Sciatic nerve (tissue), 2 donors: ENCODE results near the gene MED17. TPM values are rescaled to one million over a fixed set of nuclear protein-coding genes. Genes with fewer than 3 reads are reported as not detected.
A peak's percentile ranks its signal among the peaks of the same experiment; 100 is the strongest.

ENCODE experiments used
- ATAC-seq: fragments of 200-7000 bp; cut with Tn5 transposase; one replicate; pipeline ENCODE4 v1.9.1; 2020; ENCODE audit warnings: mild to moderate bottlenecking, moderate library complexity
- DNase-seq: peaks from one replicate; pipeline ENCODE4 v3.0.0-alpha.2; 2020; ENCODE audit warnings: low spot score
- intact Hi-C: fragments of 100-400 bp; cut with DNase I; formaldehyde crosslinking; loops from one replicate; pipeline ENCODE4 v1.14.2; 2022
- total RNA-seq: library from RNA; stranded (reverse); fragmentation: NEBNext Ultra II Directional; extraction: Animal tissue kit (Norgen Biotek cat#: 25700); gene quantifications from one replicate; pipeline ENCODE4 v1.2.1, GENCODE V29; 2021
- donor health status: DM: no; HTN: no; CAD: no.
- donor health status: DM: no; HTN: no; CAD: no.

The MED17 gene
- total RNA-seq, 1 donor from 2014 or later = 29.0 TPM

- ATAC-seq = no peak
- no peak for DNase-seq
- intact Hi-C loops = no loop called here
Observed at GRCh38 chr11:93842034-93842433, 58.0 kb downstream of the MED17 start.

DNA sequence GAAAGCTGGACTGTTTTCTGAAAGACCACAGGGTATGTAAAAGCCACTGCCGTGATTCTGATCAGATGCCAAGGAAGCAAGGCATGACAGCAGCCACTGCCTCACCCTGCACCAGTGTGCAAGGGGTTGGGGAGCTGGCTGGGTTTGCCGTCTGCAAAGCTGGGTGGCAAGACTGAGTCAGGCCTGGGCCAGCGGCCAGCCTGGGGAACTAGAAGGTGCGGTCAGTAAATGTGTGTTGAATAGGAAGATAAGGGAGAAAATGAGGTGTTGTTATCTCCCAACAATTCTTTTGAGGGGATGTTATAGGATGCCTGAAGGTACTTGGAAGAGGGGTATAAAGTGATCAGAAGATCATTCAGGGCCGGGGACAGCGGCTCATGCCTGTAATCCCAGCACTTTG lies 58.4 kb downstream of the MED17 start:
- intact Hi-C loops = no loop called here
- ATAC-seq (peak; percentile 34), DNase-seq (no peak)

GRCh38 chr11:93843906-93844305 lies 59.8 kb downstream of the MED17 start:
- no peak for DNase-seq
- no peak for ATAC-seq
- intact Hi-C loops = no loop called here

DNA sequence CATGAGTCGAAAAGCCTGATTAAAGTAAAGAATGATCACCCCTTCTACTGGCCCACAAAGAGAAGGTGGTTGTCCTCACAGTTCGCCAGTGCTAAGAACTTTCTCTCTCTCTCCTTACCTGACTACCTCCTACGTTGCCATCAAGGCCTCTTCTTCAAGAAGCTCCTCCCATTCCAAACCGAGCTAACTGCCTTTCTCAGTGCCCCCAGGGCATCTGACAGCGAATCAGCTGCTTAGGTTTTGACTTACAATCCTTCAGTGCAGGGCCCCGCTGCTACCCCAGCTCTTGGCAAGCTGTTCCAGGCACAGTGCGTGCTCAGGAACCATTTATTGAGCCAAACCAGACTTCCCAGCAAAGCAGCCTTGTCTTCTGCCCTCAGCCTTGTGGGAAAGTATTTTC lies 60.5 kb downstream of the MED17 start:
- intact Hi-C loops = no loop called here
- DNase-seq = no peak
- no peak for ATAC-seq

DNA sequence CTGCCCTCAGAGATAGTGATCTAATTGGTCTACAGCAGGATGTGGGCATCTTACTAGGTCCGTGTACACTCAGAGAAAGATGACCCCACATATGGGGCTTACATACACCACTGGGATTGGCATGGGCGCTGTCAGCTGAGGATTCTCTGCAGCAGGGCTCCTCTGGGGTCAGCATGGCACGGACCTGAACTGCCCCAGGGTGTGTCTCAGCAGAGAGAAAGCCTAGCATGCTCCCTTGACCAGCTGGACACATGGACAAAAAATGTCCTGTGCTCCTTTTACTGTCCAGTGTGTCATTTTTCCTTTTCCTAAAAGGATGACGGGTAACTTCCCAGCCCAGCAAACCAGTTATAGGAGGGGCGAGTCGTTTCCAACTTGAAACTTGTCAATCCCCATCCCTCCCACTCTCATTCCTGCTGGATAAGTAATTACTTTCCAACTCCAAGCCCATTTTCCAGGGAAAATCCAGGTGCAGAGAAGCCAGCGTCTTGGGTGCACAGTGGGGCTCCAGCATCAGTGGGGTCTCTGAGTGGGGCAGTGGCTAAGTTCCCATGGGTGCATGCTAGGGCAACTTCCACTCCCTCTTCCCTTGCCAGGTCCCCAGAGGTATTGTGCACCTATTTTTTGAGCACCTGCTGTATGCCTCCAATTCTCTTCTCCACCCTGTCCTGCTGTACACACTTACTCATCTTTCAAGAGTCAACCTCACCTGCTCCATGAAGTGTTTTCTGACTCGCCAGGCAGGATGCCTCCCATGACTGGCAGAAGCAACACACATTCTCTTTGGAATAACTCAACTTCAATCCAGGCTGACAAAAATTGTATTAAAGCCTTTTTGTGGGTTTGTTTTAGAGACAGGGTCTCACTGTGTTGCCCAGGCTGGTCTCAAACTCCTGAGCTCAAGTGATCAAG lies 61.4 kb downstream of the MED17 start:
- DNase-seq (no peak), ATAC-seq (no peak)
- intact Hi-C loops = no loop called here

DNA sequence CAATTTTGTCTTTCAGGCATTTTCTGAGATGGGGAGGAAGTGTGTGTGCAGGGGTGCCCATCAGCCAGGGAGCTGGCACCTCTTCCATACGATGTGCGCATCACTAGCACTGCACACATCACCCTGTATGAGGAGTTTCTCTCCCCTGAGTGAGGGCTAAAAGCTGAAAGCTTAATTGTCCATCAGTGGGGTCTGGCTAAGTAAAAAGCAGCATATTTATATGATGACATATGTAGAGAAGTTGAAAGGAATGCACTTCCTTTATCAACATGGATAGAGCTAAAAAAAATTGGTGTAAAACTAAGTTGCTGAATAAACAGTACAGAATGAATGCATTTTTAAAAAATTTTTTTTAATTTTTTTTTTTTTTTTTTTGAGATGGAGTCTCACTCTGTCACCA lies 62.3 kb downstream of the MED17 start:
- intact Hi-C loops = no loop called here
- ATAC-seq = no peak

GRCh38 chr11:93849201-93849600 lies 65.1 kb downstream of the MED17 start:
- DNase-seq = no peak
- intact Hi-C loops = no loop called here
- ATAC-seq = no peak

More for the DNA sequence above, 62.3 kb downstream of the MED17 start:
- DNase-seq = no peak

DNA sequence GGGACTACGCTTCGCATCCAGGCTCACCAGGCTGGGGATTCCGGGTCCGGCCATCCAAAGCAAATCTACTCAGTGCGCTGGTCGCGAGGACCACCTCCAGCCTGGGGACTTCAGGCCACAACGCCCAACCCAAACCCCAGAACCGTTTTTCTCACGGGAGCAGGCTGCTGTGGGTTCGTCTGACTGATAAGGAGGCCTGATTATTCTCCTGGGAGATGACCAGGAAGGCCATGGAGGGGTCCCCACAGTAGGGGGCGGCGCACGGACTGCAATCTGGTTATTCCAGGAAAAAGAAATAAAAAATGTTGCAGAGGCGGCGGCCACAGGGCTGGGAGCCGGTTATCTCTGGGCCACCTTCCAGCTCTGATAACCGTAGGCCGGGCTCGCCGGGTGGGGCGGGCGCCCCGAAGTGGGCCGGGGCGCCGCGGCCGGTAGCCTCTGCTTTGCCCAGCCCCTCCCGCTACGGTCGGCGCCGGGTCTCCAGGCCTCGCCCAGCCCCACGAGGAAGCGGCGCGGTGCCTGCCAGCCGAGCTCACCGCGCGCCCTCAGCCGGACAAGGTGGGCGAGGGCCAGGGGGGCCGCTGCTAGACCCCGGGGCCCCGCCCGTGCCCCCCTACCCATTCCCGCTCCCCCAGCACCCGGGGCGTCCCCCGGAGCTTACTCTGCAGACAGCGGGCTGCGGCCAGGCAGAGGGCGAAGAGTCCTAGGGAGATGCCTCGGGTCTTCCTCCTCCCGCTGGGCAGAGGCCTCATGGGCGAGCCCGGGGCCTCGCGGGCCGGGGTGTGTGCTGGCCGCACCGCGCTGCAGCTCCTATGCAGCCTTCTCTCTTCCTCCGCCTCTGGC lies 65.9 kb downstream of the MED17 start:
- no peak for DNase-seq
- intact Hi-C loops = no loop called here
- ATAC-seq = peak; percentile 69

- ATAC-seq (no peak), DNase-seq (no peak)
- intact Hi-C loops = no loop called here
Observed at GRCh38 chr11:93850594-93851018, 66.5 kb downstream of the MED17 start, which contains the start of gene VSTM5. VSTM5 (minus strand) TSS chr11:93850618; CDS start chr11:93850502, 116 bp downstream.

DNA sequence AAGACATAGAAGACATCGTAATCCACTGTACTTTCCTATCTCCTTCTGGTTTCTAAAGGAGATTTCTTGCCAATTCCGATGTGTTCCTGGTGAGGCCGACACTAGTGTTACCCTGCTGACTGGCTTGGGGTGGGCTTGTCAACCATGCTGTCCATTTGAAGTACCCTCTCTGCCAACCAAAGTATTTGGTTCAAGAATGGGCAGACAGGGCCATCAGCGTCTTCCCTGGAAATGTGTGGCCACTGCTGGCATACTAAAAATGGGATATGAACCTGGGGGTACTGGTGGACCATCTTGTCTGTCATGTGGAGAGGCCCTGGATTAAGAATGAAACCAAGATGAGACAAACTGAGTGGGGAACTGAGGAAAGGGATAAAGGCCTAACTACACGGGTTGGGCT lies 68.2 kb downstream of the MED17 start:
- no peak for DNase-seq
- no peak for ATAC-seq
- intact Hi-C loops = no loop called here

GRCh38 chr11:93857413-93858120 lies 73.5 kb downstream of the MED17 start:
- DNase-seq (no peak), ATAC-seq (peak; percentile 71)
- intact Hi-C loops = no loop called here

- ATAC-seq = peak; percentile 59
- intact Hi-C loops = no loop called here
- no peak for DNase-seq
Observed at GRCh38 chr11:93858121-93858775, 74.2 kb downstream of the MED17 start.

DNA sequence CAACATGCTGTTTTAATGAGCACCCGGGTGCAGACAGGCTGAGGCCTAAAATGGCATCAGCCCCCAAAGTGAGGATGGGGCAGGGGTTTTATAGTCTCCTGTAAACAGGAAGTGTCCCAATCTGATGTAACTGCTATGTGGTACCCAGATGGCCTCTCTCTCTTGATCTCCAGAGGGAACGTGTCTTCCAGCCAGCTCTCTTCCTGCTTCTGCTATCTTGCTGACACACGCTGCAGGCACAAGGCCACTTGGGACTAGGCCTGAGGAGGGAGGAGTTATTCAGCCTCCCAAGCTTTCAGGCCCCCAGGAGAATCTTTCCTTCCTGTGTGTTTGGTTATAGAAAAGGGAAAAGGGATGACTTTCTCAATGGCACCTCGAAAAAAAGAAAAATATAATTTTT lies 77.7 kb downstream of the MED17 start:
- intact Hi-C loops = no loop called here
- no peak for ATAC-seq
- no peak for DNase-seq

Other genes with a start within 250 kb of the MED17 start
- 12.3 TPM for gene SMCO4, start 240.9 kb upstream of the MED17 start, total RNA-seq
- 11.2 TPM for gene CEP295, start 122.6 kb upstream of the MED17 start, total RNA-seq
- gene TAF1D, start 42.8 kb upstream of the MED17 start, total RNA-seq = 121 TPM
- gene C11orf54, start 42.6 kb upstream of the MED17 start, total RNA-seq = 38.2 TPM
- 1.4 TPM for gene VSTM5, start 66.3 kb downstream of the MED17 start, total RNA-seq
- not detected for gene HEPHL1, start 237.1 kb downstream of the MED17 start, total RNA-seq